H1 (cell line): ENCODE measurements around the gene MANEAL. TPM values are rescaled to one million over a fixed set of nuclear protein-coding genes. Genes with fewer than 3 reads are reported as not detected.

ENCODE experiments used
- CTCF ChIA-PET: fragments of 300-600 bp; sonication (Branson Sonifier 250); formaldehyde crosslinking; loops from one replicate; lab custom pipeline; 2021; ENCODE audit not compliant: partially characterized antibody; lab: Charles Lee
- POLR2A ChIA-PET: fragments of 300-600 bp; sonication (Branson Sonifier 250); formaldehyde crosslinking; loops from one replicate; lab custom pipeline; 2021; ENCODE audit warnings: inconsistent platforms; ENCODE audit not compliant: partially characterized antibody; lab: Charles Lee
- DNase-seq, 2 experiments: peaks; one replicate each; pipeline versions ENCODE4 v3.0.0 to v3.0.0-alpha.2; 2010 to 2022; ENCODE audit warnings: low spot score in 2 of 2, low read depth in 1 of 2, mixed read lengths in 1 of 2
- FAIRE-seq: peaks from 2 replicates; lab custom pipeline; 2011; peaks lifted over from hg19 to GRCh38; lab: Jason Lieb, UNC
- H2AFZ ChIP-seq: 2 replicates; pipeline ENCODE4 v1.8.1; 2012; ENCODE audit warnings: low read length, inconsistent platforms
- H2AK5ac ChIP-seq: 2 replicates; pipeline ENCODE4 v1.6.1; 2013; ENCODE audit warnings: low read depth, low read length
- H2BK120ac ChIP-seq: replicated peaks from 2 replicates; pipeline ENCODE3; 2013; ENCODE audit warnings: low read depth, low read length, inconsistent platforms
- H2BK12ac ChIP-seq: 2 replicates; pipeline ENCODE4 v1.6.1; 2013; ENCODE audit warnings: low read depth, low read length
- H2BK15ac ChIP-seq: 2 replicates; pipeline ENCODE4 v1.6.1; 2013; ENCODE audit warnings: low read length
- H2BK20ac ChIP-seq: 2 replicates; pipeline ENCODE4 v1.6.1; 2013; ENCODE audit warnings: low read length
- H2BK5ac ChIP-seq: 2 replicates; pipeline ENCODE4 v1.6.1; 2013; ENCODE audit warnings: low read depth, low read length
- H3K14ac ChIP-seq: 2 replicates; pipeline ENCODE4 v1.6.1; 2013; ENCODE audit warnings: inconsistent platforms; ENCODE audit not compliant: insufficient read length
- H3K18ac ChIP-seq: 2 replicates; pipeline ENCODE4 v1.6.1; 2013; ENCODE audit warnings: low read length; ENCODE audit errors: extremely low read depth
- H3K23ac ChIP-seq: 2 replicates; pipeline ENCODE4 v1.6.1; 2013; ENCODE audit warnings: inconsistent platforms; ENCODE audit not compliant: insufficient read length
- H3K23me2 ChIP-seq: 2 replicates; pipeline ENCODE4 v1.6.1; 2013; ENCODE audit warnings: low read depth, low read length
- H3K27ac ChIP-seq: 2 replicates; pipeline ENCODE4 v1.6.1; 2011; ENCODE audit warnings: low read depth, low read length, inconsistent platforms
- H3K27me3 ChIP-seq, 4 experiments: replicated peaks in 1 of 4; 1 replicate in 1 of 4; 2 replicates in 3 of 4; pipeline versions ENCODE4 v1.6.1 to v1.8.1; 2011 to 2013; ENCODE audit warnings: low read length in 3 of 4, mild to moderate bottlenecking in 3 of 4, inconsistent platforms in 2 of 4, mixed read lengths in 2 of 4, moderate library complexity in 1 of 4; ENCODE audit not compliant: control insufficient read depth in 3 of 4, insufficient read depth in 3 of 4; ENCODE audit errors: extremely low read depth in 1 of 4
- H3K36me3 ChIP-seq, 4 experiments: 2 replicates each; pipeline versions ENCODE4 v1.6.1 to v1.8.1; 2011 to 2013; ENCODE audit warnings: mild to moderate bottlenecking in 4 of 4, low read length in 3 of 4, moderate library complexity in 2 of 4, control low read depth in 1 of 4, inconsistent platforms in 1 of 4; ENCODE audit not compliant: insufficient read depth in 4 of 4, control insufficient read depth in 2 of 4
- H3K4ac ChIP-seq: replicated peaks from 2 replicates; pipeline ENCODE3; 2013; ENCODE audit warnings: low read length, low read depth, mixed read lengths, inconsistent platforms; ENCODE audit not compliant: insufficient read length
- H3K4me1 ChIP-seq, 4 experiments: replicated peaks in 1 of 4; 1 replicate in 1 of 4; 2 replicates in 3 of 4; pipeline versions ENCODE4 v1.6.1 to v1.8.1; 2011 to 2013; ENCODE audit warnings: low read length in 3 of 4, inconsistent platforms in 2 of 4, mixed read lengths in 1 of 4; ENCODE audit not compliant: insufficient read depth in 4 of 4, control insufficient read depth in 3 of 4
- H3K4me2 ChIP-seq, 2 experiments: 2 replicates each; pipeline versions ENCODE4 v1.6.1 to v1.8.1; 2011 to 2013; ENCODE audit warnings: low read depth in 2 of 2, low read length in 2 of 2, control low read depth in 1 of 2, inconsistent platforms in 1 of 2, mild to moderate bottlenecking in 1 of 2; ENCODE audit not compliant: insufficient read depth in 1 of 2
- H3K4me3 ChIP-seq, 4 experiments: fragments of 200-600, 300-600 bp in 1 of 4; sonication (generic), shearing (Covaris generic), sonication (Bioruptor Twin) in 1 of 4; 2 replicates each; pipeline versions ENCODE4 v1.5.1 to v1.8.1; 2011 to 2016; ENCODE audit warnings: low read length in 4 of 4, low read depth in 3 of 4, control low read depth in 2 of 4, inconsistent platforms in 2 of 4, mild to moderate bottlenecking in 2 of 4, mixed read lengths in 1 of 4, moderate library complexity in 1 of 4; ENCODE audit not compliant: insufficient read depth in 2 of 4; ENCODE audit errors: extremely low read depth in 1 of 4
- H3K56ac ChIP-seq: replicated peaks from 2 replicates; pipeline ENCODE3; 2013; ENCODE audit warnings: low read depth, mild to moderate bottlenecking, mixed read lengths, low read length, inconsistent platforms; ENCODE audit not compliant: insufficient read length
- H3K79me1 ChIP-seq: 2 replicates; pipeline ENCODE4 v1.6.1; 2013; ENCODE audit warnings: low read depth, low read length, control low read depth
- H3K79me2 ChIP-seq, 2 experiments: 2 replicates each; pipeline versions ENCODE4 v1.6.1 to v1.8.1; 2012 to 2013; ENCODE audit warnings: low read length in 2 of 2, mild to moderate bottlenecking in 2 of 2, inconsistent platforms in 1 of 2; ENCODE audit not compliant: insufficient read depth in 2 of 2, control insufficient read depth in 1 of 2
- H3K9ac ChIP-seq, 4 experiments: replicated peaks in 1 of 4; 1 replicate in 1 of 4; 2 replicates in 3 of 4; pipeline versions ENCODE4 v1.6.1 to v1.8.1; 2011 to 2013; ENCODE audit warnings: low read depth in 3 of 4, low read length in 3 of 4, control low read depth in 2 of 4, mild to moderate bottlenecking in 2 of 4, moderate library complexity in 2 of 4, inconsistent platforms in 1 of 4; ENCODE audit errors: extremely low read depth in 1 of 4
- H3K9me3 ChIP-seq, 2 experiments: 2 replicates each; pipeline versions ENCODE4 v1.6.1 to v1.8.1; 2012 to 2013; ENCODE audit warnings: mild to moderate bottlenecking in 2 of 2, moderate library complexity in 2 of 2, control low read depth in 1 of 2, inconsistent platforms in 1 of 2, low read depth in 1 of 2, low read length in 1 of 2, mixed read lengths in 1 of 2; ENCODE audit not compliant: insufficient read depth in 2 of 2
- H4K20me1 ChIP-seq, 2 experiments: replicated peaks in 1 of 2; 2 replicates each; pipeline versions ENCODE3 to v1.8.1; 2011 to 2013; ENCODE audit warnings: inconsistent platforms in 2 of 2, low read length in 2 of 2, mild to moderate bottlenecking in 1 of 2; ENCODE audit not compliant: insufficient read depth in 2 of 2, control insufficient read depth in 1 of 2
- H4K5ac ChIP-seq: 2 replicates; pipeline ENCODE4 v1.6.1; 2013; ENCODE audit warnings: low read length, low read depth, mixed read lengths, inconsistent platforms; ENCODE audit not compliant: insufficient read length
- H4K8ac ChIP-seq: 2 replicates; pipeline ENCODE4 v1.8.0; 2013; ENCODE audit warnings: mild to moderate bottlenecking, moderate library complexity, low read length, inconsistent platforms; ENCODE audit not compliant: insufficient read depth; ENCODE audit errors: extremely low read depth
- H4K91ac ChIP-seq: replicated peaks from 2 replicates; pipeline ENCODE3; 2013; ENCODE audit warnings: low read length, mixed read lengths, inconsistent platforms; ENCODE audit not compliant: insufficient read length
- ATF3 ChIP-seq: IDR thresholded peaks from 2 replicates; pipeline ENCODE4 v1.6.1; 2011; ENCODE audit warnings: low read depth, mild to moderate bottlenecking, low read length; ENCODE audit not compliant: insufficient read depth
- BACH1 ChIP-seq: IDR thresholded peaks from 2 replicates; pipeline ENCODE4 v1.6.1; 2012; ENCODE audit warnings: low read length, improper control_type of control experiment
- BRCA1 ChIP-seq: IDR thresholded peaks from 2 replicates; pipeline ENCODE4 v1.6.1; 2012; ENCODE audit warnings: low read depth, low read length, improper control_type of control experiment
- EGR1 ChIP-seq: IDR thresholded peaks from 2 replicates; pipeline ENCODE4 v1.6.1; 2011; ENCODE audit warnings: low read depth, low read length, borderline replicate concordance
- FOSL1 ChIP-seq: IDR thresholded peaks from 2 replicates; pipeline ENCODE4 v1.6.1; 2011; ENCODE audit warnings: mild to moderate bottlenecking, low read depth, low read length, moderate library complexity; ENCODE audit not compliant: insufficient read depth
- MAX ChIP-seq: IDR thresholded peaks from 2 replicates; pipeline ENCODE4 v1.6.1; 2012; ENCODE audit warnings: inconsistent platforms
- POLR2AphosphoS5 ChIP-seq: IDR thresholded peaks from 2 replicates; pipeline ENCODE4 v1.6.1; 2011; ENCODE audit warnings: low read depth, low read length
- SAP30 ChIP-seq: fragments of 300-600 bp; sonication (generic); IDR thresholded peaks from 2 replicates; pipeline ENCODE4 v1.7.1; 2012; ENCODE audit warnings: low read length, moderate library complexity, mild to moderate bottlenecking, inconsistent platforms; ENCODE audit not compliant: insufficient read depth, insufficient replicate concordance
- SP2 ChIP-seq: IDR thresholded peaks from 2 replicates; pipeline ENCODE4 v1.6.1; 2012; ENCODE audit warnings: mild to moderate bottlenecking, low read length, inconsistent platforms
- TBP ChIP-seq: IDR thresholded peaks from 2 replicates; pipeline ENCODE4 v1.6.1; 2011; ENCODE audit warnings: low read depth, low read length, improper control_type of control experiment
- WGBS, 2 experiments: shearing (Covaris generic) in 1 of 2; methylation state at CpG; one replicate each; pipeline versions ENCODE4 v1.1.6 to v1.1.7; 2013 to 2015; ENCODE audit warnings: low lambda C conversion rate in 2 of 2, mixed read lengths in 2 of 2, inconsistent platforms in 1 of 2, low coverage in 1 of 2, missing lambda C conversion rate in 1 of 2; ENCODE audit not compliant: insufficient replicate concordance in 2 of 2, insufficient coverage in 1 of 2, insufficient read length in 1 of 2; ENCODE audit errors: extremely low coverage in 1 of 2, missing lambda C conversion rate in 1 of 2; 5-methylcytosine and 5-hydroxymethylcytosine counted together
- polyA plus RNA-seq, 7 experiments: library from polyadenylated mRNA; depleted of rRNA in 3 of 7; stranded (reverse) in 5 of 7; unstranded in 2 of 7; fragments of >200 nt in 5 of 7; fragments of 200-250 nt in 2 of 7; gene quantifications; 1 replicate in 5 of 7; 2 replicates in 1 of 7; 4 replicates in 1 of 7; pipeline versions ENCODE4 v1.2.1 to v1.2.3, GENCODE V29; 2011 to 2013; ENCODE audit warnings: missing spikeins in 2 of 7, mixed read lengths in 2 of 7
- total RNA-seq: library from RNA; stranded (reverse); fragmentation: NEBNext Ultra II Directional; extraction: Animal tissue kit (Norgen Biotek cat#: 25700); gene quantifications from 2 replicates; pipeline ENCODE4 v1.2.1, GENCODE V29; 2021
- TF ChIP-seq, protein P1 (sequence below): IDR thresholded peaks from 2 replicates; pipeline ENCODE4 v1.6.1; 2011; ENCODE audit warnings: low read length, improper control_type of control experiment

Gene MANEAL
- total and polyA plus RNA-seq, 2 of the 8 experiments (the other 6 are each of a cell fraction or from before 2014, with no cell fraction given) = 4.8 to 7.2 TPM

DNA sequence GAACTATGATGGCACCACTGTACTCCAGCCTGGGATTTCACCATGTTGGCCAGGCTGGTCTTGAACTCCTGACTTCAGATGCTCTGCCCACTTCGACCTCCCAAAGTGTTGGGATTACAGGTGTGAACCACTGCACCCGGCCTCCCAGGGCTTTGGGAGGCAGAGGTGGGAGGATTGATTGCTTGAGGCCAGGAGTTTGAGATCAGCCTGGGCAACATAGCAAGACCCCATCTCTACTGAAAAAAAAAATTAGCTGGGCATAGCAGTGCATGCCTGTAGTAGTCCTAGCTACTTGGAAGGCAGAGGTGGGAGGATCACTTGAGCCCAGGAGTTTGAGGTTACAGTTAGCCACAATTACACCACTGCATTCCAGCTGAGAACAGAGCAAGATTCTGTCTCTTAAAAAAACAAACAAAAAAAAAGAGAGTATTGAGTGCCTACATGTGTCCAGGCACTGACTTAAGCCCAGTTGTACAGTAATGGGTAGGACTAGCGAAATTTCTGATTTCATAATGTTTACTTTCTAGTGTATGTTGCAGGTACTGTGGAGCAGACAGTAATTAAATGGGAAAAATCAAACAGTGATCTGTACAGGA, 4.2 kb downstream of the MANEAL start:
- POLR2A ChIA-PET = interaction anchor here (1.5 to 4.3 kb wide), 2 partner anchors 10 to 62 kb away, joined by 4 to 26 read pairs; partner anchors contain the start of genes C1orf122, MTF1 and YRDC
- CTCF ChIA-PET = interaction anchor here (0.7 to 1.3 kb wide), 3 partner anchors 35 to 147 kb away, joined by 3 to 4 read pairs (median 3); no protein-coding TSS in a partner anchor
- 90% methylated on average over 3 of the region's 3 CpGs; no CpG with 5 or more reads in 1 of the 2 experiments for WGBS, 2 experiments
- TF ChIP-seq TBP (no peak), FOSL1 (no peak), POLR2AphosphoS5 (no peak), BRCA1 (no peak), SAP30 (no peak), SP2 (no peak), MAX (no peak), BACH1 (no peak), EGR1 (no peak), ATF3 (no peak)
- TF ChIP-seq, protein P1, sequence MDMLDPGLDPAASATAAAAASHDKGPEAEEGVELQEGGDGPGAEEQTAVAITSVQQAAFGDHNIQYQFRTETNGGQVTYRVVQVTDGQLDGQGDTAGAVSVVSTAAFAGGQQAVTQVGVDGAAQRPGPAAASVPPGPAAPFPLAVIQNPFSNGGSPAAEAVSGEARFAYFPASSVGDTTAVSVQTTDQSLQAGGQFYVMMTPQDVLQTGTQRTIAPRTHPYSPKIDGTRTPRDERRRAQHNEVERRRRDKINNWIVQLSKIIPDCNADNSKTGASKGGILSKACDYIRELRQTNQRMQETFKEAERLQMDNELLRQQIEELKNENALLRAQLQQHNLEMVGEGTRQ = no peak

More for the DNA sequence above, 4.2 kb downstream of the MANEAL start:
- H3K4me2 ChIP-seq = no peak overlapping the region
- no peak overlapping the region for H4K5ac ChIP-seq
- H2AK5ac ChIP-seq = no peak overlapping the region
- no peak overlapping the region for H3K4ac ChIP-seq
- H3K56ac ChIP-seq = no peak overlapping the region
- H2BK120ac ChIP-seq = no peak overlapping the region
- H4K8ac ChIP-seq = no peak overlapping the region
- H3K27me3 ChIP-seq = peaks cover 10 to 24% (median 21%) of the 10 kb centered on the region in 4 experiments
- H4K20me1 ChIP-seq = peaks cover 0 to 11% of the 10 kb centered on the region in 2 experiments
- no peak overlapping the region for H3K18ac ChIP-seq
- H3K4me3 ChIP-seq = no peak overlapping the region
- peaks cover 0 to 15% (median 2%) of the 10 kb centered on the region in 4 experiments; a peak in 4 of 8 replicates for H3K36me3 ChIP-seq
- H3K14ac ChIP-seq = no peak overlapping the region
- H3K79me2 ChIP-seq = no peaks in the 10 kb centered on the region
- H3K79me1 ChIP-seq = no peaks in the 10 kb centered on the region
- H2BK5ac ChIP-seq = no peak overlapping the region
- DNase-seq = no peak
- peaks cover 0 to 7% (median 5%) of the 10 kb centered on the region in 4 experiments; a peak in 6 of 7 replicates for H3K4me1 ChIP-seq
- no peak overlapping the region for H2BK12ac ChIP-seq
- H2BK15ac ChIP-seq = no peak overlapping the region
- no peak overlapping the region for H3K27ac ChIP-seq
- no peak for FAIRE-seq
- H2BK20ac ChIP-seq = no peak overlapping the region
- H3K23ac ChIP-seq = no peak overlapping the region
- H4K91ac ChIP-seq = no peak overlapping the region
- H3K23me2 ChIP-seq = peaks cover 8% of the 10 kb centered on the region
- no peak overlapping the region for H2AFZ ChIP-seq
- no peaks in the 10 kb centered on the region for H3K9me3 ChIP-seq
- no peak overlapping the region for H3K9ac ChIP-seq
